Body of pancreas (tissue), 4 donors: ENCODE measurements around the gene MAPT. TPM values are rescaled to one million over a fixed set of nuclear protein-coding genes. Genes with fewer than 3 reads are reported as not detected.

ENCODE experiments used
- ATAC-seq: fragments of 150-250 bp; one replicate; pipeline ENCODE4 v1.9.1; 2016
- DNase-seq, 4 donors: peaks; one replicate each; pipeline ENCODE4 v3.0.0-alpha.2; 2019
- H3K27ac ChIP-seq, 4 donors: fragments of 200-600 bp; sonication (generic); 1 replicate in 3 of 4; 2 replicates in 1 of 4; pipeline versions ENCODE4 v1.5.1 to v1.6.1; 2016 to 2019; ENCODE audit warnings: mild to moderate bottlenecking in 1 of 4, mixed read lengths in 1 of 4, moderate library complexity in 1 of 4
- H3K27me3 ChIP-seq, 2 donors: fragments of 200-600 bp; sonication (generic); one replicate each; pipeline ENCODE4 v1.6.0; 2016; ENCODE audit warnings: mild to moderate bottlenecking in 1 of 2
- H3K36me3 ChIP-seq, 2 donors: fragments of 200-600 bp; sonication (generic); replicated peaks in 1 of 2; 2 replicates each; pipeline ENCODE4 v1.5.1; 2016; ENCODE audit warnings: low read depth in 2 of 2; ENCODE audit not compliant: insufficient read depth in 1 of 2
- H3K4me1 ChIP-seq: fragments of 200-600 bp; sonication (generic); one replicate; pipeline ENCODE4 v1.6.0; 2016
- H3K4me3 ChIP-seq, 2 donors: fragments of 200-600 bp; sonication (generic); 1 replicate in 1 of 2; 2 replicates in 1 of 2; pipeline ENCODE4 v1.5.1; 2016 to 2019
- H3K9me3 ChIP-seq, 3 donors: fragments of 200-600 bp; sonication (generic); 1 replicate in 2 of 3; 2 replicates in 1 of 3; pipeline ENCODE4 v1.5.1; 2016
- CTCF ChIP-seq, 7 experiments: fragments of 450-650 bp in 4 of 7; fragments of 200-600 bp in 3 of 7; sonication (generic) in 3 of 7; IDR thresholded peaks; one replicate each; pipeline ENCODE4 v1.5.1; 2016 to 2019; ENCODE audit warnings: antibody characterized with exemption in 7 of 7
- POLR2A ChIP-seq, 3 donors: fragments of 450-650 bp; IDR thresholded peaks; one replicate each; pipeline ENCODE4 v1.6.1; 2016; ENCODE audit warnings: antibody characterized with exemption in 3 of 3, mild to moderate bottlenecking in 2 of 3
- WGBS, 2 donors: methylation state at CpG; one replicate each; pipeline ENCODE4 v1.1.5; 2017; 5-methylcytosine and 5-hydroxymethylcytosine counted together
- intact Hi-C: fragments of 100-400 bp; cut with DNase I; formaldehyde crosslinking; loops from one replicate; pipeline ENCODE4 v1.15.1; 2023
- total RNA-seq, 2 donors: library from RNA; depleted of rRNA; stranded (reverse); fragments of >200 nt; gene quantifications; one replicate each; pipeline ENCODE4 v1.1.0, GENCODE V29; 2016

MAPT gene
- total RNA-seq, 2 donors from 2014 or later, result 1.6 to 2.3 TPM

DNA sequence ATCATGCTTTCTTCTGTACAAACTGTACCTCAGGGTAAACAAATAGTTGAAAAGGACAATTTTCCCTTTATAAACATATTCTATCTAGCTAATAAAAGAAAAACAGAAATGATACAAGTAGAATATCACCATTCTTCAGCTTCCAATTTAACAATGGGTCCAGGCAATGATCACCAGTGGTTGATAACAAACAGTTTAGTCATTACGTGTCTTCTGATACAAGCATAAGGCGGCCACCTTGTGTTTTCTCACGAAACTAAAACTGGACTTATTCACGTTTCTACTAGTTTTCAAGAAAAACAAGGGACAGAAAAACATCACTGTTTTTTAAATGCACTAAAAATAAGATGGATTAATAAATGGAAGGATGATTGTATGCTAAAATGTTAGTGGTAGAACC, 163.0 kb downstream of the MAPT start:
- ATAC-seq (peak; percentile 58), DNase-seq (peak in 2 of 4 donors; percentile 24 to 50)
- Histone ChIP-seq H3K9me3 (no peaks in the 10 kb centered on the region), H3K36me3 (no peaks in the 10 kb centered on the region), H3K4me3 (no peak overlapping the region), H3K4me1 (peaks cover 50% of the 10 kb centered on the region), H3K27ac (peak overlapping the region; percentile 28 to 68 (median 48)), H3K27me3 (no peaks in the 10 kb centered on the region)
- TF ChIP-seq POLR2A (IDR thresholded peaks at IDR 0.05) (no peak), CTCF (IDR thresholded peaks at IDR 0.05) (no peak)
- intact Hi-C loops, result loop anchor here (10.0 kb wide), 1 partner anchor 127 kb away; no protein-coding TSS in a partner anchor
- 27 to 39% methylated on average over 4 of the region's 4 CpGs for WGBS, 2 donors

DNA sequence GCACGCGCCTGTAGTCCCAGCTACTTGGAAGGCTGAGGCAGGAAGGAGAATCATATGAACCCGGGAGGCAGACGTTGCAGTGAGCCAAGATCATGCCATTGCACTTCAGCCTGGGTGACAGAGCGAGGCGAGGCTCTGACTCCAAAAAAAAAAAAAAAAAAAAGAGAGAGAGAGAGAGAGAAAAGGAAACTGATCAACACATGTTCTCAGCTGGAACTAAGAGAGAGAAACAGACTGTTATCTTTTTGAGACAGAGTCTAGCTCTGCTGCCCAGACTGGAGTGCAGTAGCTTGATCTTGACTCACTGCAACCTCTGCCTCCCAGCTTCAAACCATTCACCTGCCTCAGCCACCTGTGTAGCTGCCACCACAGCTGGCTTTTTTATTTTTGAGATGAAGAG, 165.1 kb downstream of the MAPT start:
- Histone ChIP-seq H3K27ac (peak overlapping the region in 2 of 4 donors; percentile 24 to 41), H3K4me1 (peaks cover 69% of the 10 kb centered on the region), H3K36me3 (no peaks in the 10 kb centered on the region), H3K27me3 (no peaks in the 10 kb centered on the region), H3K4me3 (no peak overlapping the region), H3K9me3 (no peaks in the 10 kb centered on the region)
- ATAC-seq (no peak), DNase-seq (no peak)
- intact Hi-C loops, result loop anchor here (10.0 kb wide), 1 partner anchor 125 kb away; no protein-coding TSS in a partner anchor
- WGBS, 2 donors, result 60 to 62% methylated on average over 6 of the region's 6 CpGs
- TF ChIP-seq POLR2A (IDR thresholded peaks at IDR 0.05) (no peak), CTCF (IDR thresholded peaks at IDR 0.05) (no peak)

DNA sequence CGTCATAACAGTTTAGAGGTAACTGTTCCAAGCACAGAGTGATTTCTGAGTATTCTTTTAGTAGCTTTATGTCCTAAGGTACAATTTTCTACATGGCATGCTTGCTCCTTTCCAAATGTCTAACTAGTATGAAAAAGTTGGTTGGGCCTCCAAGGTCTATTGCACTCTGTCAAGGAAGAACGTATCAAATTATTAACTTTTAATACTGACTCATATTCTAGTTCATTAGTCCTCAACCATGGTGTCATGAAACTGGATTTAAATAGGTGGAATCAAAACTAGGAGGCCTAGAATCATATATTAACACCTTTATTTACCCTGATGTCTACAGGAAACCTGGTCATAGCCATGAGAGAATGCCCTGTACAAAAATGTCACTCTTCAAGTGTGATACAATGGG, 166.1 kb downstream of the MAPT start:
- Histone ChIP-seq H3K9me3 (no peaks in the 10 kb centered on the region), H3K4me3 (no peak overlapping the region), H3K27me3 (no peaks in the 10 kb centered on the region), H3K4me1 (peaks cover 70% of the 10 kb centered on the region), H3K27ac (peak overlapping the region in 3 of 4 donors; percentile 23 to 41 (median 40)), H3K36me3 (peaks cover 2 to 3% of the 10 kb centered on the region in 2 donors)
- ATAC-seq (no peak), DNase-seq (no peak)
- WGBS, 2 donors, result 47 to 53% methylated on average over 2 of the region's 2 CpGs
- intact Hi-C loops, result no loop called here
- TF ChIP-seq POLR2A (IDR thresholded peaks at IDR 0.05) (no peak), CTCF (IDR thresholded peaks at IDR 0.05) (no peak)

GRCh38 chr17:46061435-46061834, 167.1 kb downstream of the MAPT start:
- 90 to 95% methylated on average over 5 of the region's 5 CpGs for WGBS, 2 donors
- peaks cover 68% of the 10 kb centered on the region for H3K4me1 ChIP-seq
- H3K36me3 ChIP-seq, result peaks cover 3 to 10% of the 10 kb centered on the region in 2 donors
- H3K27me3 ChIP-seq, result no peaks in the 10 kb centered on the region
- DNase-seq (no peak), ATAC-seq (peak; percentile 51)
- H3K4me3 ChIP-seq, result no peak overlapping the region
- TF ChIP-seq POLR2A (IDR thresholded peaks at IDR 0.05) (no peak), CTCF (IDR thresholded peaks at IDR 0.05) (peak; percentile 9 to 47 (median 31))
- intact Hi-C loops, result no loop called here
- H3K9me3 ChIP-seq, result no peaks in the 10 kb centered on the region
- H3K27ac ChIP-seq, result no peak overlapping the region

DNA sequence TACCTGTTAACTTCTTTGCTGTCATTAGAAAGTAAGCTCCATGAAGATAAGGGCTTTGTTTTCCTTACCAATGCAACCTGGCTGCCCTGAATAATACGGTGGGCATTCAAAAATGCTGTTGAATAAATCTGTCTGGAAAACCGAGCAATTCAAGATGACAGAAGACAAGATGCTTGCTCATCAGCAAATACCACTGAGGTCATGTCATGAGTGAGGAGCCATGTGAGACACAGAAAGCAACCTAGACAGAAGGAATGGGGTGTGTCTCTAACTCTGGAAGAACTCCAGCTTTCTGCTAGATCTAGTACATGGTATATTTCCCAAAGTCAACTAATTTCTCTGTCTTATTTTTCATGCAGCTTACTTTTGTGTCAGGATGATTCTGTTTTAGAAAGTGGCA, 168.9 kb downstream of the MAPT start:
- ATAC-seq, result no peak
- intact Hi-C loops, result no loop called here
- Histone ChIP-seq H3K4me3 (no peak overlapping the region), H3K9me3 (no peaks in the 10 kb centered on the region), H3K27ac (peak overlapping the region in 2 of 4 donors; percentile 31 to 49), H3K27me3 (no peaks in the 10 kb centered on the region), H3K4me1 (peaks cover 50% of the 10 kb centered on the region), H3K36me3 (peaks cover 3 to 10% of the 10 kb centered on the region in 2 donors)
- 9 to 43% methylated on average over 2 of the region's 2 CpGs for WGBS, 2 donors
- DNase-seq, result no peak
- no peak for TF ChIP-seq CTCF (IDR thresholded peaks at IDR 0.05)
- no peak for TF ChIP-seq POLR2A (IDR thresholded peaks at IDR 0.05)
